Liver (tissue), 9 donors: ENCODE results near the gene METTL18. TPM values are rescaled to one million over a fixed set of nuclear protein-coding genes. Genes with fewer than 3 reads are reported as not detected.
A peak's percentile ranks its signal among the peaks of the same experiment; 100 is the strongest.

Experiments used
- DNase-seq: peaks from one replicate; pipeline ENCODE4 v3.0.0-alpha.2; 2017; ENCODE audit warnings: low spot score
- H3K27ac ChIP-seq, 2 donors: one replicate each; pipeline ENCODE4 v1.7.0; 2013; ENCODE audit warnings: inconsistent platforms in 2 of 2, low read length in 2 of 2, control low read depth in 1 of 2, low read depth in 1 of 2, mild to moderate bottlenecking in 1 of 2
- H3K27me3 ChIP-seq, 4 donors: one replicate each; pipeline versions ENCODE4 v1.6.1 to v1.7.0; 2013; ENCODE audit warnings: low read length in 3 of 4, inconsistent platforms in 1 of 4, mild to moderate bottlenecking in 1 of 4, moderate library complexity in 1 of 4; ENCODE audit not compliant: control insufficient read depth in 4 of 4, insufficient read depth in 4 of 4
- H3K36me3 ChIP-seq, 4 donors: one replicate each; pipeline versions ENCODE4 v1.6.1 to v1.7.0; 2013; ENCODE audit warnings: low read length in 3 of 4, mild to moderate bottlenecking in 3 of 4, low read depth in 1 of 4, moderate library complexity in 1 of 4; ENCODE audit not compliant: control insufficient read depth in 4 of 4, insufficient read depth in 3 of 4
- H3K4me1 ChIP-seq, 4 donors: one replicate each; pipeline versions ENCODE4 v1.6.1 to v1.7.0; 2013; ENCODE audit warnings: low read length in 3 of 4, mild to moderate bottlenecking in 3 of 4, moderate library complexity in 1 of 4; ENCODE audit not compliant: control insufficient read depth in 4 of 4, insufficient read depth in 4 of 4
- H3K4me3 ChIP-seq, 3 donors: one replicate each; pipeline versions ENCODE4 v1.6.1 to v1.7.0; 2013; ENCODE audit warnings: low read length in 3 of 3, control low read depth in 1 of 3, low read depth in 1 of 3, mild to moderate bottlenecking in 1 of 3
- H3K9ac ChIP-seq, 2 donors: one replicate each; pipeline ENCODE4 v1.7.0; 2013; ENCODE audit warnings: low read length in 2 of 2, mild to moderate bottlenecking in 2 of 2, moderate library complexity in 2 of 2, control low read depth in 1 of 2, low read depth in 1 of 2
- H3K9me3 ChIP-seq, 4 donors: one replicate each; pipeline versions ENCODE4 v1.6.1 to v1.7.0; 2013; ENCODE audit warnings: low read length in 3 of 4; ENCODE audit not compliant: control insufficient read depth in 4 of 4
- CTCF ChIP-seq: fragments of 150-350 bp; IDR thresholded peaks from 2 replicates; pipeline ENCODE4 v1.5.1; 2017; ENCODE audit warnings: improper control_type of control experiment, low read depth, low read length; ENCODE audit not compliant: missing input control
- EGR1 ChIP-seq, 2 donors: IDR thresholded peaks; 2 replicates each; pipeline ENCODE4 v1.6.1; 2016 to 2018; ENCODE audit warnings: antibody characterized with exemption in 2 of 2, low read depth in 2 of 2
- FOXA1 ChIP-seq: IDR thresholded peaks from 2 replicates; pipeline ENCODE4 v1.6.1; 2016; ENCODE audit warnings: antibody characterized with exemption
- FOXA2 ChIP-seq: IDR thresholded peaks from 2 replicates; pipeline ENCODE4 v1.6.1; 2016; ENCODE audit warnings: antibody characterized with exemption
- GABPA ChIP-seq, 2 donors: IDR thresholded peaks in 1 of 2; conservative IDR thresholded peaks in 1 of 2; 2 replicates each; pipeline ENCODE4 v1.6.1; 2016; ENCODE audit warnings: antibody characterized with exemption in 2 of 2, mild to moderate bottlenecking in 1 of 2, moderate library complexity in 1 of 2
- HNF4A ChIP-seq, 2 donors: conservative IDR thresholded peaks; 2 replicates each; pipeline ENCODE4 v1.6.1; 2016; ENCODE audit warnings: antibody characterized with exemption in 2 of 2, mild to moderate bottlenecking in 2 of 2
- HNF4G ChIP-seq: IDR thresholded peaks from 2 replicates; pipeline ENCODE4 v1.6.1; 2016; ENCODE audit warnings: antibody characterized with exemption
- JUND ChIP-seq, 2 donors: IDR thresholded peaks; 2 replicates each; pipeline ENCODE4 v1.6.1; 2016; ENCODE audit warnings: antibody characterized with exemption in 2 of 2
- MAX ChIP-seq: IDR thresholded peaks from 2 replicates; pipeline ENCODE4 v1.6.1; 2016; ENCODE audit warnings: antibody characterized with exemption
- NR2F2 ChIP-seq: IDR thresholded peaks from 2 replicates; pipeline ENCODE4 v1.6.1; 2016; ENCODE audit warnings: antibody characterized with exemption
- RAD21 ChIP-seq, 2 donors: IDR thresholded peaks; 2 replicates each; pipeline ENCODE4 v1.6.1; 2016; ENCODE audit warnings: antibody characterized with exemption in 2 of 2, mild to moderate bottlenecking in 2 of 2
- REST ChIP-seq: IDR thresholded peaks from 2 replicates; pipeline ENCODE4 v1.6.1; 2016; ENCODE audit warnings: antibody characterized with exemption, mild to moderate bottlenecking
- RXRA ChIP-seq, 2 donors: IDR thresholded peaks; 2 replicates each; pipeline ENCODE4 v1.6.1; 2017 to 2018; ENCODE audit warnings: antibody characterized with exemption in 2 of 2, mild to moderate bottlenecking in 1 of 2
- SP1 ChIP-seq: IDR thresholded peaks from 2 replicates; pipeline ENCODE4 v1.6.1; 2018; ENCODE audit warnings: antibody characterized with exemption, mild to moderate bottlenecking
- TAF1 ChIP-seq: conservative IDR thresholded peaks from 2 replicates; pipeline ENCODE4 v1.6.1; 2016; ENCODE audit warnings: antibody characterized with exemption, mild to moderate bottlenecking
- YY1 ChIP-seq: IDR thresholded peaks from 2 replicates; pipeline ENCODE4 v1.6.1; 2016; ENCODE audit warnings: antibody characterized with exemption, mild to moderate bottlenecking
- ZBTB33 ChIP-seq: IDR thresholded peaks from 2 replicates; pipeline ENCODE4 v1.6.1; 2016; ENCODE audit warnings: antibody characterized with exemption
- WGBS: extraction: QIAGEN DNeasy Blood & Tissue Kit; methylation state at CpG from one replicate; pipeline ENCODE4 v1.1.7; 2013; 5-methylcytosine and 5-hydroxymethylcytosine counted together
- polyA plus RNA-seq, 2 donors: library from polyadenylated mRNA; stranded (reverse) in 1 of 2; unstranded in 1 of 2; fragments of 200-250 nt in 1 of 2; fragments of >200 nt in 1 of 2; fragmentation: Nextera tagmentation in 1 of 2; extraction: Ambion mirVana in 1 of 2; gene quantifications; one replicate each; pipeline versions ENCODE4 v1.2.1 to v1.2.3, GENCODE V29; 2013 to 2015
- total RNA-seq, 2 donors: library from RNA; depleted of rRNA; stranded (reverse); fragments of >200 nt; gene quantifications; one replicate each; pipeline ENCODE4 v1.2.3, GENCODE V29; 2014
- TF ChIP-seq, protein P1 (sequence below): IDR thresholded peaks from 2 replicates; pipeline ENCODE4 v1.6.1; 2016; ENCODE audit warnings: antibody characterized with exemption
- donor health status: healthy.
- donor health status: healthy.
- donor health status: healthy.
- donor health status: healthy.
- donor health status: healthy.

METTL18 gene
- 1 to 10 TPM; 2.9 to 3.5 TPM for total RNA-seq
- polyA plus RNA-seq, result 1 to 10 TPM; 2.1 to 5.0 TPM

DNA sequence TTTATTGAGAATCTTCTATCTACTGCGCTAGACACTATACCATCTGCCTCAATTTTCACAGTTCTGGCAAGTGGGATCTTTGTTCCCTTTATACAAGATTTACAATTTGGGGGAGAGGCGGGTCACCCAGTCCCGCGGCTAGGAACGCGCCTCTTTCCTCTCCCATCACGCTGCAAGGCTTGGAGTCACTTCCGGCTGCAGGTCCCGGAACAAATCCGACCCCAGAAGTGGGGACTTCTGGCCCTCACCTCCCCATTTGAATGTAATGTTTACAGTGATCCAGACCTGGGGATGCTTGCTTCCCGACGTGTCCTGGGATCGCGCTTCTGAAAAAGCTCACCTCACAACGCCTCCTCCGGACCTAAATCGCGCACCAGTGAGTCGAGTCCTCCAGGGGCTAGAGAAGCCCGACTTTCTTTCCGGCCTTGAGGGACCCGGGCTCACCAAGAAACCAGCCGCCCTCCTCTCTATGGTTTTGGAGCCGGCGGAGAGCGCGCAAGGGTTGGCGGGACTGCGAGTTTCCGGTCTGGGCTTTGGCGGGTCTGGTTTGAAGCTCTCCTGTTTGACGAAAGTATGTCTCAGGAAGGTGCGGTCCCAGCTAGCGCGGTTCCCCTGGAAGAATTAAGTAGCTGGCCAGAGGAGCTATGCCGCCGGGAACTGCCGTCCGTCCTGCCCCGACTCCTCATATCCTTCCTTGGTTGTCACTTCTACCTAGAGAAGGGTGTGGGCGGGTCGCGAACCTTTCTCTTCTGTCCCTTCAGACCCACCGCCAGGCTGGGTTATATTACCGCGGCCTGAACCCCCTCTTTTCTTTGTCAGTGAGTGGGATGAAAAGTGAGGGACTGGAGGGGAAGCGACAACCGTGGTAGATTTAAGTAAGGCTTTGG, at the start of gene METTL18:
Gene METTL18, minus strand, starts transcription at position 378 of the 887 bp plus-strand sequence. CDS start 1,212 bp downstream, outside the sequence.
- H3K9ac ChIP-seq, result peak within 1 kb of the TSS; percentile 64 to 94
- H3K9me3 ChIP-seq, result no peaks in the 10 kb centered on the region
- no peaks in the 10 kb centered on the region for H3K36me3 ChIP-seq
- peak within 1 kb of the TSS; percentile 68 to 95 (median 87) for H3K4me3 ChIP-seq
- TF ChIP-seq TAF1 (peak; percentile 85), HNF4G (no peak), RXRA (IDR thresholded peaks at IDR 0.05) (peak; percentile 75 to 76), ZBTB33 (peak; percentile 93), FOXA1 (no peak), YY1 (peak; percentile 92), JUND (IDR thresholded peaks at IDR 0.05) (peak in 1 of 2 donors; percentile 9), HNF4A (conservative IDR thresholded peaks at IDR 0.05) (peak; percentile 31 to 44), GABPA (IDR thresholded peaks at IDR 0.05 in 1 of 2, conservative IDR thresholded peaks at IDR 0.05 in 1 of 2) (peak; percentile 82 to 96), EGR1 (IDR thresholded peaks at IDR 0.05; ENCODE audit: low read depth in 2 of 2) (peak; percentile 51 to 82), MAX (peak; percentile 85), RAD21 (IDR thresholded peaks at IDR 0.05) (peak; percentile 59 to 69), REST (peak; percentile 13), CTCF (peak; percentile 30), FOXA2 (peak; percentile 12), NR2F2 (peak; percentile 77), SP1 (peak; percentile 59)
- TF ChIP-seq, protein P1, sequence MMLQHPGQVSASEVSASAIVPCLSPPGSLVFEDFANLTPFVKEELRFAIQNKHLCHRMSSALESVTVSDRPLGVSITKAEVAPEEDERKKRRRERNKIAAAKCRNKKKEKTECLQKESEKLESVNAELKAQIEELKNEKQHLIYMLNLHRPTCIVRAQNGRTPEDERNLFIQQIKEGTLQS, result peak; percentile 30
- peak; percentile 89 for DNase-seq
- H3K27ac ChIP-seq, result peak within 1 kb of the TSS; percentile 93 to 95
- WGBS, result under 1% methylated on average over 48 of the region's 48 CpGs
- H3K4me1 ChIP-seq, result peaks cover 8 to 22% (median 18%) of the 10 kb centered on the region in 4 donors
- H3K27me3 ChIP-seq, result no peaks in the 10 kb centered on the region
